NCI-H2081 (cell line): ENCODE results near the gene LRRC74B.
A peak's percentile ranks its signal among the peaks of the same experiment; 100 is the strongest.
"Not testable (repeated sequence)": the region's sequence is repeated elsewhere in the genome, so short reads cannot be mapped to it uniquely, and the experiment has no call there.

Experiments
- DNase-seq, 2 experiments: peaks; one replicate each; lab custom pipeline; 2025; lab: John Stamatoyannopoulos, UW

The LRRC74B gene

GRCh38 chr22:21077884-21078508 lies 32.2 kb downstream of the LRRC74B start:
- DNase-seq: no peak

- DNase-seq: no peak
Observed at GRCh38 chr22:21078916-21079315, 33.2 kb downstream of the LRRC74B start.

- no peak for DNase-seq
Observed at GRCh38 chr22:21079493-21079892, 33.7 kb downstream of the LRRC74B start.

- no peak for DNase-seq
Observed at GRCh38 chr22:21080435-21081137, 34.8 kb downstream of the LRRC74B start.

- no peak for DNase-seq
Observed at GRCh38 chr22:21082248-21082647, 36.5 kb downstream of the LRRC74B start.

- DNase-seq: no peak
Observed at GRCh38 chr22:21087119-21087518, 41.4 kb downstream of the LRRC74B start.

- DNase-seq: not testable (repeated sequence)
Observed at GRCh38 chr22:21087926-21088325, 42.2 kb downstream of the LRRC74B start.

- DNase-seq: not testable (repeated sequence)
Observed at GRCh38 chr22:21091220-21091619, 45.5 kb downstream of the LRRC74B start.

GRCh38 chr22:21092797-21093554 lies 47.2 kb downstream of the LRRC74B start:
- no peak for DNase-seq

GRCh38 chr22:21093555-21094137 lies 47.9 kb downstream of the LRRC74B start:
- DNase-seq: not testable (repeated sequence)

GRCh38 chr22:21094911-21095772 lies 49.4 kb downstream of the LRRC74B start:
- DNase-seq: no peak

- DNase-seq: no peak
Observed at GRCh38 chr22:21095773-21096107, 50.0 kb downstream of the LRRC74B start.

- DNase-seq: not testable (repeated sequence)
Observed at GRCh38 chr22:21096878-21097277, 51.1 kb downstream of the LRRC74B start.

GRCh38 chr22:21098099-21098671 lies 52.4 kb downstream of the LRRC74B start:
- no peak for DNase-seq

- DNase-seq: no peak
Observed at GRCh38 chr22:21099578-21099977, 53.8 kb downstream of the LRRC74B start.

GRCh38 chr22:21100149-21101032 lies 54.6 kb downstream of the LRRC74B start:
- DNase-seq: no peak

- DNase-seq: no peak
Observed at GRCh38 chr22:21101877-21102638, 56.3 kb downstream of the LRRC74B start.

- peak; percentile 78 to 81 for DNase-seq
Observed at GRCh38 chr22:21102659-21103267, 57.0 kb downstream of the LRRC74B start.

GRCh38 chr22:21103633-21104032 lies 57.9 kb downstream of the LRRC74B start:
- peak in 1 of 2 experiments; percentile 5 for DNase-seq
